ENCODE measurements around the gene CPEB4. TPM values are rescaled to one million over a fixed set of nuclear protein-coding genes. Genes with fewer than 3 reads are reported as not detected.
A peak's percentile ranks its signal among the peaks of the same experiment; 100 is the strongest.

The CPEB4 gene
- total and polyA plus RNA-seq, 8 donors = 3.5 to 115 (median 31.7) TPM

DNA sequence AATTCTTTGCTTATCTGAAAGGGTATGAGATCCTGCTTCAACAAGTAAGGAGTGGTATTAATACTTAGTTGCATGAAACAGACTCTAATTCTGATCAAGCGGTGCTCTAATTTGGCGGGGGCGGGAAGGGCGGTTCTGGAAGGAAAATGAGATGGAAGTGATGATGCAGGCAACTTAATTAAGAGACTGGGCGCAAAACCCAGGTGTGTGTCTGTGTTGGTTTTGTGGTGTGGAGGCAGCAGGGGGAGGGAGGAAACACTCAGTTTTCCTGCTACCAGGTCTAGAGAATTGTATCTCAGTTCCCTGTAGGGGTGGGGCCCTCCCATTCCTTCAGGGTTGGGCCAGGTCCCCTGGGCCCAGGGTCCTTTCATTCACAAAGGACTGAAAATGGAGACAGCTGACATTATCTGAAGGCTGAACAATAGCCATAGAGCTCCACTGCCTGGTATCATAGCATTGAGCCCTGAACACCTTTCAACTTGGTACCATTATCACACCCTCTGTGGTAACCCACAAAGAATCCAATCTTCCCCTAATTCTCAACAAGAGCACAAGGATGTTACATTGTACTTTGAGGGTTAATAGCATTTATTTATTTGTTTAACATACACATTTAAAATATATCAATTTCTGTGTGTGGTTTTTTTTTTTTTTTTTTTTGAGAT is 83.7 kb downstream of the CPEB4 start:
- TF ChIP-seq, protein P1, sequence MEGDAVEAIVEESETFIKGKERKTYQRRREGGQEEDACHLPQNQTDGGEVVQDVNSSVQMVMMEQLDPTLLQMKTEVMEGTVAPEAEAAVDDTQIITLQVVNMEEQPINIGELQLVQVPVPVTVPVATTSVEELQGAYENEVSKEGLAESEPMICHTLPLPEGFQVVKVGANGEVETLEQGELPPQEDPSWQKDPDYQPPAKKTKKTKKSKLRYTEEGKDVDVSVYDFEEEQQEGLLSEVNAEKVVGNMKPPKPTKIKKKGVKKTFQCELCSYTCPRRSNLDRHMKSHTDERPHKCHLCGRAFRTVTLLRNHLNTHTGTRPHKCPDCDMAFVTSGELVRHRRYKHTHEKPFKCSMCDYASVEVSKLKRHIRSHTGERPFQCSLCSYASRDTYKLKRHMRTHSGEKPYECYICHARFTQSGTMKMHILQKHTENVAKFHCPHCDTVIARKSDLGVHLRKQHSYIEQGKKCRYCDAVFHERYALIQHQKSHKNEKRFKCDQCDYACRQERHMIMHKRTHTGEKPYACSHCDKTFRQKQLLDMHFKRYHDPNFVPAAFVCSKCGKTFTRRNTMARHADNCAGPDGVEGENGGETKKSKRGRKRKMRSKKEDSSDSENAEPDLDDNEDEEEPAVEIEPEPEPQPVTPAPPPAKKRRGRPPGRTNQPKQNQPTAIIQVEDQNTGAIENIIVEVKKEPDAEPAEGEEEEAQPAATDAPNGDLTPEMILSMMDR (IDR thresholded peaks at IDR 0.05) = no peak
- Histone ChIP-seq H3K27me3 (no peaks in the 10 kb centered on the region), H3K4me1 (peaks cover 7 to 15% (median 14%) of the 10 kb centered on the region in 4 donors), H3K36me3 (no peaks in the 10 kb centered on the region), H3K27ac (no peak overlapping the region), H3K4me3 (no peak overlapping the region), H3K9me3 (no peaks in the 10 kb centered on the region)
- WGBS, 5 donors = 91 to 96% (median 94%) methylated on average over 5 of the region's 5 CpGs
- intact Hi-C loops (cut with DNase I; ENCODE audit: low total_unique reads) = loop anchor here (5.0 kb wide), 1 partner anchor 355 kb away; the partner anchor contains the start of gene BOD1
- no peak for DNase-seq

DNA sequence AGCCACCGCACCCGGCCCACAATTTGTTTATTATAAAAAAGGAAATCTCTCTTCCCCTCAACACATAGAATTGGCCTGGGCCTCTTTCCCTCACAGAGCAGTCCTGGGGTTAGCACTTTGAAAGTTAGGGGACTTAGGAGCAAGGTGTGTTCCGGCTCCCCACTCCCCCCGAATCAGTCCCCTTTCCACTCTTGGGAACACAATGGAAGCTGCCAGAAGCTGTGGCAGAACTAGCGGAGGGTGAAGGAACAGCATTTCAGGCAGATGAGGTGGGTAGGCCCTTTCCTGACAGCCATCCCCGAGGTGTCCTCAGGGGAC is 84.4 kb downstream of the CPEB4 start:
- H3K4me3 ChIP-seq = peak overlapping the region; percentile 37 to 54 (median 48)
- no peaks in the 10 kb centered on the region for H3K9me3 ChIP-seq
- H3K27ac ChIP-seq = peak overlapping the region in 3 of 5 donors; percentile 46 to 68 (median 54)
- no peaks in the 10 kb centered on the region for H3K36me3 ChIP-seq
- H3K27me3 ChIP-seq = no peaks in the 10 kb centered on the region
- no peak for DNase-seq
- intact Hi-C loops (cut with DNase I; ENCODE audit: low total_unique reads) = loop anchor here (5.0 kb wide), 1 partner anchor 355 kb away; the partner anchor contains the start of gene BOD1
- WGBS, 5 donors = 62 to 69% (median 67%) methylated on average over 6 of the region's 6 CpGs
- H3K4me1 ChIP-seq = peaks cover 7 to 15% (median 14%) of the 10 kb centered on the region in 4 donors
- TF ChIP-seq, protein P1 (IDR thresholded peaks at IDR 0.05) = no peak
- no peak for TF ChIP-seq EP300 (IDR thresholded peaks at IDR 0.05)
- no peak for TF ChIP-seq POLR2AphosphoS5 (IDR thresholded peaks at IDR 0.05)
- no peak for TF ChIP-seq POLR2A (IDR thresholded peaks at IDR 0.05)

DNA sequence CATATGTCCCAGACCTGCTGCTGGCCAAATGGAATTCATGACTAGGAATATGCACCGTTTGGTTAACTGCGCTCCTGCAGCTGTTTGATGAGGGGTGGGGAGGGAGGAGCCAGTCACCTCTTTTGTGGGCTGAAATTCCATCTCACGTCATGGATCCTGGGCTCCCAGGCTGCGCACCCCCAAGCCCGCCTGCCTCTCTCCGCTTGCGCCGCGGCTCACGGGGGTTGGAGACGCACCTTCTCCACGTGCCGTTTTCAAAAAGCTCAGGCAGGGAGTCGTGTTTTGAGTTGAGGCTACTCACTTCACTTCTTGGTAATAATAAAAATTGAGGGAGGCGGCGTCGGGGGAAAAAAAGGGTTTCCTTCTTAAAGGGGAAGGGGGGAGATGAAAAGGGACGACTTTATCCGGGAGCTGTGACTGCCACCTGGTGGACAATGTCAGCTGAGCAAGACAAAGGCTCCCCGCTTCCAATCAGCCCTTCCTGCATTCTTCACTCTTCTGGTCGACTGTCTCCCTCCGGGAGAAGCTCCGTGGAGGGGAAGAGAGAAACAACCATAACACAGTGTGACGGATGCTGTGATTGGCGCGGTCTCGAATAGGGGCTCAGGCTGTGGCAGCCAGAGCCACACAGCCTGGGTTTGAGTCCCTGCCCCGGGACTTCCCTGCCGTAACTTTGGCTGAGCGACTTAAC is 84.9 kb downstream of the CPEB4 start:
- H3K9me3 ChIP-seq = no peaks in the 10 kb centered on the region
- intact Hi-C loops (cut with DNase I; ENCODE audit: low total_unique reads) = loop anchor here (5.0 kb wide), 1 partner anchor 356 kb away; the partner anchor contains the start of gene BOD1
- WGBS, 5 donors = 3 to 5% (median 3%) methylated on average over 29 to 30 of the region's 30 CpGs
- DNase-seq = peak; percentile 86 to 94
- H3K27me3 ChIP-seq = no peaks in the 10 kb centered on the region
- peaks cover 7 to 15% (median 14%) of the 10 kb centered on the region in 4 donors for H3K4me1 ChIP-seq
- peak overlapping the region; percentile 7 to 68 (median 46) for H3K27ac ChIP-seq
- no peak for TF ChIP-seq POLR2A (IDR thresholded peaks at IDR 0.05)
- TF ChIP-seq, protein P1 (IDR thresholded peaks at IDR 0.05) = peak in 6 of 7 experiments; percentile 65 to 94 (median 87)
- H3K4me3 ChIP-seq = peak overlapping the region; percentile 37 to 54 (median 48)
- H3K36me3 ChIP-seq = no peaks in the 10 kb centered on the region

DNA sequence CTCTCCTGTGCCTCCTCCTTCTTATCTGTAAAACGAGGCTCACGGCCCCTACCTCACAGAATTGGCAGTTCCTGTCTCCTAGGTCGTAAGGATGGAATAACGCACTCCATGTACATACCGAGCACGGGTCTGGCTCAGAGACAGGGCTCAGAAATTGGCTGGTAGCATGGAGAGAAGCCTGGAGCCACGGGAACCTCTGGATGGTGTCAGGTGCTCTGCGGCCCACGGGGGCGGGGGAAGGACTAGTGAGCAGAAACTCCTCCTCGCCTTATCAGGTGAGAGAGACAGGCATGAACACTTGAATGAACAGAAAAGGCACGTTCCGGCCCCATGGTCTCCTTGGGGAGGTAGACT is 85.4 kb downstream of the CPEB4 start:
- peak overlapping the region; percentile 37 to 54 (median 48) for H3K4me3 ChIP-seq
- no peaks in the 10 kb centered on the region for H3K9me3 ChIP-seq
- peak; percentile 48 to 63 for DNase-seq
- no peaks in the 10 kb centered on the region for H3K27me3 ChIP-seq
- no peaks in the 10 kb centered on the region for H3K36me3 ChIP-seq
- 6 to 21% (median 9%) methylated on average over 9 to 13 of the region's 13 CpGs for WGBS, 5 donors
- H3K27ac ChIP-seq = peak overlapping the region in 3 of 5 donors; percentile 7 to 68 (median 46)
- peaks cover 7 to 15% (median 14%) of the 10 kb centered on the region in 4 donors for H3K4me1 ChIP-seq
- intact Hi-C loops (cut with DNase I; ENCODE audit: low total_unique reads) = loop anchor here (5.0 kb wide), 1 partner anchor 356 kb away; the partner anchor contains the start of gene BOD1
- no peak for TF ChIP-seq POLR2A (IDR thresholded peaks at IDR 0.05)
- TF ChIP-seq EP300 (IDR thresholded peaks at IDR 0.05) = no peak
- no peak for TF ChIP-seq POLR2AphosphoS5 (IDR thresholded peaks at IDR 0.05)
- TF ChIP-seq, protein P1 (IDR thresholded peaks at IDR 0.05) = no peak
